Fibroblast of pulmonary artery (primary cell): Measurements from ENCODE around the gene MTNR1A.

ENCODE experiments used
- DNase-seq: peaks from one replicate; pipeline ENCODE4 v3.0.0-alpha.2; 2010; ENCODE audit warnings: low read depth
- H3K4me3 ChIP-seq: replicated peaks from 2 replicates; pipeline ENCODE4 v1.5.1; 2011; ENCODE audit warnings: low read depth, mild to moderate bottlenecking, control low read depth, low read length, moderate library complexity
- CTCF ChIP-seq: IDR thresholded peaks from 2 replicates; pipeline ENCODE4 v1.5.1; 2011; ENCODE audit warnings: mild to moderate bottlenecking, control low read depth, low read length, inconsistent platforms; ENCODE audit errors: missing control alignments

MTNR1A gene

GRCh38 chr4:186596346-186596745 lies 41.0 kb upstream of the MTNR1A start:
- no peak for DNase-seq
- no peak overlapping the region for H3K4me3 ChIP-seq
- no peak for TF ChIP-seq CTCF

GRCh38 chr4:186593587-186593973 lies 38.2 kb upstream of the MTNR1A start:
- no peak for DNase-seq
- TF ChIP-seq CTCF: no peak
- H3K4me3 ChIP-seq: no peak overlapping the region

- no peak overlapping the region for H3K4me3 ChIP-seq
- no peak for DNase-seq
- no peak for TF ChIP-seq CTCF
Measured at GRCh38 chr4:186592966-186593586, 37.7 kb upstream of the MTNR1A start.

- TF ChIP-seq CTCF: no peak
- H3K4me3 ChIP-seq: no peak overlapping the region
- no peak for DNase-seq
Measured at GRCh38 chr4:186592445-186592844, 37.1 kb upstream of the MTNR1A start.

DNA sequence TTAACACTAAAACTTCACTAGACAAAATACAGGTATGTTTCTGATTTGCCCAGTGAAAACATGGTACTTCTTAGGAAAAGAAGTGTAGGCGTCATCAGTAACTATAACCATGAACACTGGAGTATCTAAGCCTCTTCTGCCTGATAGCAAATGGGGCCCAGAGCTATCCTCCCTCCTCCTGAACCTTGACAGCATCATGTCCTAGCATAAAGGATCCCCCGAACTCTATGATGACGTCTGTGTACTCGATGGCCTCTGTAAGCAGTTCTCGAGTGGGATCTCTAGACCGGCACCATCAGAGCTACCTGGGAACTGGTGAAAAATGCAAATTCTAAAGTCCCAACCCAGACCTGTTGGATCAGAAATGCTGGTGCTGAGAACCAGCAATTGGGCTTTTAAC lies 36.3 kb upstream of the MTNR1A start:
- no peak for TF ChIP-seq CTCF
- no peak overlapping the region for H3K4me3 ChIP-seq
- no peak for DNase-seq

DNA sequence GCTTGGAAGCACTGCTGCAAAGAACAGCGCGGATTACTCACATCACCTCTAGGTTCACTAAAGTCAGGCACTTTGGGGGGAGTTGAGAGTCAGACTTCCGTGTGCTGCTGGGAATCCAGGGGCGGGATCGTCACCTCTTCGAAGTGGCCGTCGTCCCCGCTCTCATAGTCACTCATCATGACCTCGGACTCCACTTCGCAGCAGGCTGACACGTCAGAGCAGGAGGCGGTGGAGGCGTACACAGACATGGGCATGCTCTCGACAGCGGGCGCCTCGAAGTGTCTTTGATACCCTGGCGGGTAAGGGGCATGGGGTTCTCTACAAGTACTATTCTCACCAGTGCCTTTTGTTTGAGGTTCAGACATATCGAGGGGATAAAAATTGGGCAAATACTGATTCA lies 33.1 kb upstream of the MTNR1A start:
- no peak overlapping the region for H3K4me3 ChIP-seq
- TF ChIP-seq CTCF: no peak
- no peak for DNase-seq

GRCh38 chr4:186587416-186588018 lies 32.1 kb upstream of the MTNR1A start:
- peak; percentile 81 for DNase-seq
- no peak overlapping the region for H3K4me3 ChIP-seq
- peak; percentile 92 for TF ChIP-seq CTCF
